PC-3 (cell line): ENCODE measurements around the gene UGT2B11.

Experiments
- CTCF ChIP-seq: fragments of 300-600 bp; sonication (generic); conservative IDR thresholded peaks from 2 replicates; pipeline ENCODE4 v1.5.1; 2017; ENCODE audit warnings: antibody characterized with exemption, low read depth, mild to moderate bottlenecking, low read length
- EZH2 ChIP-seq: fragments of 300-600 bp; sonication (generic); IDR thresholded peaks from one replicate; pipeline ENCODE4 v1.6.1; 2017; ENCODE audit warnings: antibody characterized with exemption, mild to moderate bottlenecking, low read length; ENCODE audit not compliant: unreplicated experiment
- EZH2phosphoT487 ChIP-seq: fragments of 300-600 bp; sonication (generic); IDR thresholded peaks from 2 replicates; pipeline ENCODE4 v1.6.1; 2018; ENCODE audit warnings: mild to moderate bottlenecking, antibody characterized with exemption, low read length, borderline replicate concordance

- no peak for TF ChIP-seq CTCF
- no peak for TF ChIP-seq EZH2phosphoT487
- TF ChIP-seq EZH2: no peak
These were observed 24.5 kb upstream of the UGT2B11 start for GRCh38 chr4:69239092-69239491.
